HG03108 (cell line): ENCODE measurements around the gene SH3RF3.

Experiments used
- ATAC-seq: cut with Tn5 transposase; IDR thresholded peaks from one replicate; pipeline ENCODE4 v1.9.1; 2021; ENCODE audit warnings: moderate library complexity; ENCODE audit not compliant: unreplicated experiment

The SH3RF3 gene

DNA sequence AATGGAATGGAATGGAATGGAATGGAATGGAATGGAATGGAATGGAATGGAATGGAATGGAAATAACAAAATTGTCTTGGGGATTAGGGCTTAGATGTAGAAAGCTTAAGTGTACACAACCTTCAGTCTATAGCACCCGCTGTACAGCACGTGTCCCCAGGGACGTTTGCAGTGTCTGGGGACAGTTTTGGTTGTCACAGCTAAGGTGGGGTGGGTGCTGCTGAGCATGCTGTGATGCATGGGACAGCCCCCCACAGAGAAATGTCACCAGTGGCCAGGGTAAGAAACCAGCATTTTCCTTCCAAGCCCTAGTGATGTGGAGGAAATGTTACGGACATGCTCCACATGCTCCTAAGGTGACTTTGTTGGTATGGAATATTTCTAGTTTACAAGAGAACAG lies 70.8 kb downstream of the SH3RF3 start:
- ATAC-seq = no peak

DNA sequence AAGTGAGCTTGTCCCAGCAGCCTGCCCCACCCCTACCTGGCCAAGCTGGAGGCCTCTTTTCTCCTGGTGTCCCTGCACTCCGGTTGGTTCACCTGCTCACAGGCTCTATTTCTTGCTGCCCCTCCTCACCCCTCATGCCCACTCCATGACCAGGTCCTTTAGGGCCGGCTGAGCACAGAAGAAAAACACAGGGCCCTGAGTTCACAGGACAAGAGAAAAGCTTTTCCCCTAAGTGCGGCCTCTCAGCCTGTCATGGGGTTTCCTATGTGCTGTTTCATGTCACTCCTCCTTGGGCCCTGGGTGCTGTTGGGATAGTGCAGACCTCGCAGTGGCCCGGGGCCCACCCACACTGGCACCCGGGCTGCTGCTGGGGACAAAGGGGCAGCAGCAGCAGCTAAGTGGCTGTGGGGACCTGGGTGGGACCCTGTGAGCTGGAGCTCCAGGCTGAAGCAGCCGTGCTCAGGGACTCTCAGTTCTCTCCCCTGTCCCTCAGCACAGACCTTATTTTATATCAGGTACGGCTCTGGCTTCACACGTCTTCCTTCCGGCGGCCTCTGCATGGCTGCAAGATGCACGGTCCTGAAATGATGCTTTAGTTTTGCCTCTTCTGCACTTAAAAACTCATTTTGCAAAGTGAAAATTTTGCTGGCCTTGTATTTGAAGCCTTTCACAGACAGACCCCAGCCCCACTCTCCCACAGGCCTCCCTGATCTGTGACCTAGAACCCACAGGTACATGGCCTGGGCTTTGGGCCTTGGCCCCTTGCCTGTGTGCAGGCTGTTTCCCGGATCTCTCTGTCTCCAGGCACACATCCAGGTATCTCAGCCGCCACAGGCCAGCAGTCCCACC lies 71.8 kb downstream of the SH3RF3 start:
- ATAC-seq = no peak

DNA sequence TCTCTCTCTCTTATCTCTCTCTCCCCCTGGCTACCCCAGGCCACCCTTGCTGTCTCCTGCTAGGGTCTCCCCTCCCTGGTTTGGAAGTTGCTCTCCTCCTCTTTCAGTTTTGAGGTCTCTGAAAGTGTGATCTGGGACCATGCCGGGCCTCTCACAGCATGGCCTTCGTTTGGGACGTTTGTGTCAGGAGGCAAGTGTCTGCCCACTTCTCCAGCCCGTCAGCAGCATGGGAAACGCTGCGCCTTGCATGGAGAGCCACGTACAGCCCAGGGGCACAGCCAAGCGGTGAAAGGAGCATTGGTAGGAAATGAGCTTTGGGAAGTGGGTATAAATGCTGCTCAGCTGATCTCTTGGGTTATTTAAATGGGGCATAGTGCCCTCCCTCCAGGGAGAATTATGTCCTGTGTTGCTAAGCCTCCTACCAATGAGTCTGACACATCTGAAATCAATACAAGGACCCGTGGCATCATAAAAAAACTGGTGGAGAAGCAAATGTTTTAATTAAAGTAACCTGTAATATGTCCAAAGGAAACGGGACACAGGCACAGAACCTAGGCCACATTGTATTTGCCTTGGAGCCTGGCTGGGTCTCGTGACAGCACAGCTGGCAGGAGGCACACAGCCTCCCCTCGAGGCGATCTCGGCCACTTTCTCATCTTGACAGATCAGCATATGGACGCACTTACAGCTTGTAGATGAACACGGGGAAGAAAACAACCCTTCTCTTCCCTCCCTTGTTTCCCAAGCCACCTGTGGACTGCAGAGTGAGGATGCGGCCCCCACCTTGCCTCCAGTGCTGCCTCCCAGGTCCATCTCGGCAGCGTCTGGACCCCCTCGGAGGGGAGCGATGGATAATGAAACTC lies 72.7 kb downstream of the SH3RF3 start:
- ATAC-seq = no peak

DNA sequence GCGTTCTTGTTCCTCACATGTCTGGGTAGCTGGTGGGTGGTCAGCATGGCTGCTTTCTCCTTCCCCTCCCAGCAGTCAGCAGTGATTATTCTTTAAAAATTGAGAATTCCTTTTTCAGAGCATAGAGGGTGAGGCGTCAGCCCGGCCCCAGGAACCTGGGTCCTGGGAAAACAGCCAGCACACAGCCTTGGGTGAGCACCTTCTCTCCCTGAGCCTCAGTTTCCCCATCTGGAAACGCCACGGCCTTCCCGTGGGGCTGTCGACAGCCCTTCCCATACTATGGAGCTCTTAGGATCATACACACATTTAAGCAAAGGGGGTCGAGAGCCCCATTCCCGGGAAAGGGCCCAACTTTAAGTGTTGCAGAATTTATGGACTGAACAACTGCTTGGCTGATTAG lies 73.5 kb downstream of the SH3RF3 start:
- no peak for ATAC-seq

DNA sequence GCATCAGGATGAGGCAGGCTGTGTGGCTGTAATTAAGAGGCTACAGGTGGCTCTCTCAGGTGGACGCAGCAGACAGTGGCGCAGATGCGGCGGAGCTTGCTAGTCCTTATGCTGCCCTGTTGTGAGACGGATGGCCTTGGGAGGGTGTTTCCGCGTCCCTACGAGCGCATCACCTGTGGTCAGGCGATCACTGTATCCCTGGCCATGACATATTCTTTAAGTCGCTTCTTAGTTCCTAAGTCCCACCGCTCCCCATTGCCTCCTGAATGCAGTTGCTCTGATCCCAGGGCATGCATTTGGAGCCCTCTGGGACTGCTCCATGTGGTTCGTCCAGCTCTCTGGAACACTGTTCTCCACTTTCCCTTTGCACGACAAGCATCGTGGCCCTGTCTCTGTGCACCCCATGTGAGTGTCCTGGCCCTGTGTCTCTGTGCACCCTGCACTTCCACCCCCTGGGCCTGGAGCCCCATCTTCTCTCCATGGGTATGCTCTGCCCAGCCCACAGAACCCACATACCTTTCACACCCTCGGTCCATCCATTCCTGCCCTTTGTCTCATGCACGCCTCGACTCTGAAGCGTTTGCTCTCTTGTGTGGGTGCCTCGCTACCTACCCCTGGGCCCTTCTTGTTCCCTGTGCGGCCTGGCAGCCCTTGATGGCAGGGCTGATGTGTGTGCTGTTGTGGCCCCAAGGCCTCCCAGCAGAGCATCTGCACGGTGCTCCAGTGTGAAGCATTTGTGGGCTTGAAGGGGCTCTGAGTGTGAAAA lies 74.4 kb downstream of the SH3RF3 start:
- ATAC-seq = no peak

DNA sequence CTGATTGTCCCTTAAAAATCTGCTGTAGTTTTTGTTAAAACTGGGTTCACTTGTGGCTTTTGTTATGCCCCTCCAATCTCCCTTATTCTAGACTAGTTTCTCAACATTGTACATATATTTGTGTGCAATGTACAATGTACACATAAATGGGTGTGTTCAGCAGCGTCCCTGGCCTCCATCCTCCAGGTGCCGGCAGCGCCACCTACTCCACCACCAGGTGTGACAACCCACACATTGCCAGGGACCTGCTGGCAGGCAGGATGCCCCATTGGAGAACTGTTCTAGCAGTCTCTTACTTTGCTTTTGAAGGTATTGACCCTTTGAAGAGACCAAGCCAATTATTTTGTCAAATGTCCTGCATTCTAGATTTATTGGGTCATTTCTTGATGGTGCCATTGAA lies 75.4 kb downstream of the SH3RF3 start:
- no peak for ATAC-seq

DNA sequence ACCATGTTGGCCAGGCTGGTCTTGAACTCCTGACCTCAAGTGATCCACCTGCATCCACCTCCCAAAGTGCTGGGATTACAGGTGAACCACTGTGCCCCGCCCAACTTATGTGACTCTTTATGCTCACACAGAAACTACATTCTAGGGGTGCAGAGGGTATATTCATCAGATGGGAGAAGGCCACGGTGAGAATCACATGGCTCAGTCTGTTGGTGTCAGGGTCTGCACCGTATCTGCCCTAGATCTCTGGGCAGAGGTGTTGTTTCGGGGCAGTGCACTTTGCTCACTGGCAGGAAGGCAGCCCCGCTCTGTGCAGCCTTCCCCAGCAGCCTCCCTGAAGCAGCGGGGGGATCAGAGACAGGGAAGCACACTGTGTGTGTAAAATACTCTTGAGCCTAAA lies 76.4 kb downstream of the SH3RF3 start:
- no peak for ATAC-seq

DNA sequence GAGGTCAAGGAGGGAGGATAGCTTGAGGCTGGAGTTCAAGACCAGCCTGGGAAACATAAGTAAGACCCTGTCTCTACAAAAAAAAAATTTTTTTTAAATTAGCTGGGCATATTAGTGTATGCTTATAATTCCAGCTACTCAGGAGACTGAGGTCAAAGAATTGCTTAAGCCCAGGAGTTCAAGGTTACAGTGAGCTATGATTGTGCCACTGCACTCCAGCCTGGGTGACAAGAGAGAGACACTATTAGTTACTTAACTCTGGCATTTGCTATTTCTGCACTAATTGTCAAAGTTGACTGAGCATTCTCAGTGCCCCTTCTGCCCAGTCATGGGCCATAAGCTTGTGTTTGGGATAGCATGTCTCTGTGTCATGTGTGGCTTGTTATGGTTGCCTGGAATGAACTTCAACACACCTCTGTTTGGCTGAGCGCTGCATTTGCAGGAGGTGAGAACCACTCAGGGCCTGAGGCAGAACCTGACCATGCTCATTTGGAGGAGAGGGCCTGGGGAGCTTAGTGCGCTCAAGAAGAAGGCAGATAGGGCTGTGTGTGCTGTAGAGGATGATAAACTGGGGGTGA lies 77.7 kb downstream of the SH3RF3 start:
- no peak for ATAC-seq

DNA sequence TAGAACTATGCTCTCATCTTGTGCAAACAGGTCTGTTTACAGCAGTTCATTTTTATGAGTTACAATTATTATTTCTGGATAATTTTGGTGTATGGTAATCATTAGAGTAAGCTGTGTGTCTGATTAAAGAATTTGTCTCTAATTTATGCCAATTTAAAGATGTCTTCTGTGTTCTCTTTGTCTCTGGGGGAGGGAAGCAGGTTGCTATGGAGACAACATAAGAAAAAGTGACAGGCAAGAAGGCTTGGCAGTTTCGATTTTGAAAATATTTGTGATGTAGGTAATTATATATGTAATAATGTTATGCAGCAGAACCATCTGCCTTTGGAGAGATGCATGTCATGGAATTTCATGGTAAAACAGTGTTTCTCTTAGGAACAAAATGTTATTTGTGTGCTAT lies 78.2 kb downstream of the SH3RF3 start:
- no peak for ATAC-seq

DNA sequence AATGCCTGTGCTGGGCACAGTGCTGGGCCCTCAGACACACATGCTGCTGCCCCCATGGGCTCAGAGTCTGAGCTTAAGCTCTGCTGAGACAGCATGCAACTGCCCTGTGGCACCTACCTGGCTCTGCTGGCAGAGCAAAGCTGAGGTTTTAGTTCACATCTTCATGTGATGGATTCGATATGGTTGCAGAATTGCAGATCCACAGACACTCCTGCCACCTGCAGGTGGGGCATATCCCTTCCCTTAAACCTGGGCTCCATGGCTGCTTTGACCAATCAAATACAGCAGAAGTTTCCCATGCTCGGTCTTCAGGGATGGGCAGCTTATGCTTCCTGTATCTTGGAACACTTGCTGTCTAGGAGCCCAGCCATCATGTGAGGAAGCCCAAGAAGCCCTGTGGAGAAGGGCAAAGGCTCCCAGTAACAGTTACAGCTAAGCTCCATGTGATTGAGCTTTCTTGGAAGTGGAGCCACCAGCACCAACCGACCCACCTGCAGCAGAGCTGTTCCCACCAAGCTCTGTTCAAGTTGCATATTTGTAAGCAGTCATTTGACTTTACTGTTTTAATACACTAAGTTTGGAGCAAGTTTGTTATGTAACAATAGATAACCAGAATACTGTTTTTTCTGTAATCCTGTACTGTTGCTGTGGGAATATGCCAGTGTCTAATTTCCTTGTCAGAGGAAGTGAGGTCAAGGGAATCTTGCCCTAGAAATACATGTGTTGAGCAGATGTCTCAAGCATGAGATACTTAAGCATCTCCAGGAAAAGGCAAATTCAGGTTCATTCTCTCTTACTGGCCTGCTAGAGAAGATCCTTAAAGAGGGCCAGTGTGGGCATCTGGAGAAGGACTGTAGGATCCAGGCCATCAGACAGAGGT lies 79.3 kb downstream of the SH3RF3 start:
- ATAC-seq = no peak

DNA sequence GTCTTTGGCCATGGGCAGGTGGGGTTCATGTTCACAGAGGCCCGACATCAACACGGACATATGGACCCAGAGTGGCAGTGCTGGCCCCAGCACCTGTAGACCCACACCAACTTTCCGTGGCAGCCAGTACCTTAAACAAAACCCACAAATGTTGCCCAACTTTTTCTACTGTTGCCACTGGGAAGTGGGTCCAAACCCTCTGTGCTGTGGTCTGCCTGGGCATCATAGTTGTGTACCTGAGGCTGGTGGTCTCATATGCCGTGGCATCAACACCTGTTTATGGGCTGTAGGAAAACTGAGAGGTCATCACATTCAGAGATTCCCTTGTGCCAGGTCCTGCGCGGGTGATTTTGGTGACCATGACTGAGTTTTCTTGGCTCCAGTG lies 79.9 kb downstream of the SH3RF3 start:
- ATAC-seq = no peak

DNA sequence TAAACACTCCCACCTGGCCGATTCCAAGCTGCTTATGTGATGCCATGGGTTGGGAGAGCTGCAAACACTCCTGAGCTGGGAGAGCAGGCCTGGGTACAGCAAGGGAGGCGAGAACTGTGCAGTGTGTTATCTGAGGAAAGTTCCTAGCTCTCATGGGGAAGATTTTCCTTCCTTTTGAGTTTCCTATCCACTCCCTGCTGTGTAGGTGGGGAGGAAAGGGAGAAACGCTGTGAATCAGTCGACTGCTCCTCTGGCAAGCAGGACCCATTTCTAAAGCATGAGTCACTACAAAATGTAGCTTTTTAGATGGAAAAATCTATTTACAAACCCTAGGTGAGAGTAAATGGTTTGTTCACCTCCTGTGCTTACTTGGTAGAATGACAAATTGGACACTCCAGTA lies 80.4 kb downstream of the SH3RF3 start:
- no peak for ATAC-seq

DNA sequence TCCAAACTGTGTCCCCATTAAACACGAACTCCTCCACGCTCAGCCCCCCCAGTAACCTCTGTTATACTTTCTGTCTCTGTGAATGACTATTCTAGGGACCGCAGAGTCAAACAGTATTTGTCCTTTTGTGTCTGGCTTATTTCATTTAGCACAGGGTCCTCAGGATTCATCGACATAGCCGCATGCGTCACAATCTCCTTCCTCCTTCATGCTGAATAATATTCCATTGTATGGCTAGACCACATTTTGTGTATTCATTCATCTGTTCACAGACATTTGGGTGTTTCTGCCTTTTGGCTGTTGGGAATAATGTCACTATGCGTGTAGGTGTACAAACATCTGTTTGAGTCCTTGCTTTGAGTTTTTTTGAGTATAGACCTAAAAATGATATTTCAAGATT lies 80.9 kb downstream of the SH3RF3 start:
- ATAC-seq = no peak

DNA sequence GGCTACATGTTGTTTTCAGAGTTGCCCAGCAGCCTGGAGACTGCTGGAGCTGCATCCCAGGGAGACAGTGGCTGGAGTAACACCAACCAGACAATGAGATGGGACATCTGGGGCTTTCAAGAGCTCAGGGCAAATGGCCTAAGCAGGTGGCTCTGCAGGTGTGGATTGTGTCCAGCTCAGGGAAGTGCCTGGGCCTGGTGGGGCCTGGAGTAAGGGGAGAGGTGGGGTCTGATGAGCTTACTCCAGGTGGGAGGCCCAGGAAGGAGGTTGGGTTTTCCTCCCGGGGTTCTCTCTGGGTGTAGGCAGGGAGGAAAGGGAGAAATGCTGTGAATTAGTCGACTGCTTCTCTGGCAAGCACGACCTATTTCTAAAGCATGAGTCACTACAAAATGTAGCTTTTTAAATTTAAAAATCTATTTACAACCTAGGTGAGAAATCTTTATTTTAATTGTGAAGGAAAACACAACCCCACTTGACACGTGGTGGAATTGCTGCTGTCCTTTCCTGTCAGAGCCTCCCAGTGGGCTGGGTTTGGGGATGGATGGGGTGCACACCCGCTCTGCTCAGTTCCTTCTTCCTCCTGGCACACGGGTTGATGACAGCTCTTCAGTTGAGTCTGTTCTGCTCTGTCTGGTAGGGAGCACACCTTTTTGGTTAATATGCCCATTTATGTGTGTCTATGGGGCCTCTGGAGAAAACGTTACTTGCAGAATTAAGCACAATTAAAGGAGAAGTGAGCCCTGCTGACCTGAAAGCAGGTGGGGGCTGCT lies 81.6 kb downstream of the SH3RF3 start:
- ATAC-seq = no peak

DNA sequence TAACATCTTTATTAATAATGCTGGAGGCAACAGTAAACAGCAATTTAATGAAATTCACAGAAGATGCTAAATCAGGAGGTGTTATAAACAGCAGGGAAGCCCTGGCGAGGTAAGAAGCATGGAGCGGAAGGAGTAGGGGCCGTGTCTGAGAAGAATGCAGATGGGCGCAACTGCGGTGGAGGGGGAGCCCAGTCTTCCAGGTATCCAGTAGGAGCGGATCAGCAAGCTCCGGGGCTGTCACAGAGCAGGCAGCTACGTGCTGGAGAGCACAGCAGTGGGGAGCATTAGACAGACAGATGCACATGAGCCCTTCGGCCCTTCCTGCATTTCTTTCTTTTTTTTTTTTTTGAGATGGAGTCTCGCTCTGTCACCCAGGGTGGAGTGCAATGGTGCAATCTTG lies 82.3 kb downstream of the SH3RF3 start:
- ATAC-seq = no peak

DNA sequence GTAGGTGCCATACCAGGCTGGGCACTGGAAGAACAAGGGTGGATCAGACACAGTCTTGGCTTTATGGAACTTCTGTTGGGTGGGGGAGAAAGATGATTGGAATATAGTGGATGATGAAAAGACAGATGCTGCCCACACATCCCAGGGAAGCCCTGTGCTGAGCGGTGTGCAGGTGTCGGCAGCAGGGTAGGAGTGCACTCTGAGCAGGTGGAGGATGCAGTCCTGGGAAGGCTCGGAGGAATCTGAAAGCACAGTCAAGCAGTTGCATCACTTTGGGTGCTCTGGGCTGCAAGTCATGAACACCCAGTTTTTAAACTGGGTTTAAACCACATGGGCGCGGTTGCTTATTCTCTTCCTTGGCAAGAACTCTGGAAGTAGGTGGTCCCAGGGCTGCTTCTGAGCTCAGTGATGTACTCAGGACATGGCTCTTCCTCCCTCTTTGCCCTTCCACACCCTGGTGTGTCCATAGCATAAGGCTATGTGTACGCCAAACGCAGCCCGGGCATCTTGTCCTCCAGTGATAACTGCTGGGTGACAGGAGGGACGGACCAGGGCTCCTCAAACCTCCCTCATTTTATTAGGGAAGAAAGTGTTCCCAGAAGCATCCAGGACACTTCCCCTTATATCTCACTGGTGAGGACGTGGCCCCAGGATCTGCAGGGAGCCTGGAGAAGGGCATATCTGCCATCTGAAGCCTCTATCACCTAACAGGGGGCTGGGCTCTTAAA lies 84.0 kb downstream of the SH3RF3 start:
- no peak for ATAC-seq

DNA sequence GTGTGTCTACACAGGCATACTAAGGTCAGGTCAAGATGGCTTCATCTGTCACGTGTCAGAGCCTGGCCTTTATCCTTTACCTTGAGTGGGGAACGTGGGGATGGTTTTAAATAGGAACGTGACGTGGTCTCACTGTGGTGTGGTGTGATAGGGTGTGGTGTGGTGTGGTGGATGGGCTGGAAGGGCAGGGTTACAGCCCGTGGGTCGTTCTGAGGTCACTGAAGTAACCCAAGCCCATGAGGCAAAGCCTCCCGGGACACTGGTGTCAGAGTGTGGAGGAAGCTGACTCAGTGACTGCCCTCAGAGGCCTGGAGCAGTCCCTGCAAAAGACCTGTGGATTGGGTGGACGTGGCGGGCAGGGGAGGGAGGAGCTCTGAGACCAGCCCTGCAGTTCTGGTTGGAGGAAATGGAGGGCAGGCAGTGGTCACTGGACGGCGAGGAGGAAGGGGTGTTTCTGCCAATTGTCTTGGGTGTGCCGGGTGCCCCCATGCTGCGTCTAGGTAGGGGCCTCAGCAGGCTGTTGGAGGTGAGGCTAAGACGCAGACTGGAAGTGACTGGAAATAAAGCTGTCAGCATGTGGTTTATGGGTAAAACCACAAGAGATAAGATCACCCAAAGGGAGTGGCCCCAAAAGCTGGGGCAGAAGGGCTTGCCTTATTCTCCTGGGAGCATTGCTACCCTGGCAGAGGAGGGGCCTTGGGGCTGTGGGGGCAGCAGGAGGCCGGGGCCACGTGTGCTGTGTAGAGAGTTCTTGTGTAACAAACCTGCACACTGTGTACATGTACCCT lies 84.8 kb downstream of the SH3RF3 start:
- ATAC-seq = peak; percentile 69
